SK-N-SH (cell line): Measurements from ENCODE around the gene APLP1. TPM values are rescaled to one million over a fixed set of nuclear protein-coding genes. Genes with fewer than 3 reads are reported as not detected.

Experiments
- CTCF ChIA-PET: fragments of 300-600, 350-600 bp; formaldehyde crosslinking; extraction: SDS; loops from one replicate; lab custom pipeline; 2021; lab: Yijun Ruan, JAX
- POLR2A ChIA-PET: fragments of 350-600 bp; sonication (Branson Sonifier 250); formaldehyde crosslinking; extraction: SDS; loops from one replicate; lab custom pipeline; 2020; ENCODE audit warnings: antibody characterized with exemption, inconsistent platforms; lab: Yijun Ruan, JAX
- DNase-seq: peaks from one replicate; pipeline ENCODE4 v3.0.0; 2012
- H2AFZ ChIP-seq: fragments of 200-600 bp; sonication (generic); 2 replicates; pipeline ENCODE4 v1.8.1; 2016; ENCODE audit warnings: antibody characterized with exemption, mild to moderate bottlenecking, low read depth
- H3F3A ChIP-seq: fragments of 200-600 bp; sonication (generic); replicated peaks from 2 replicates; pipeline ENCODE3; 2016; ENCODE audit warnings: antibody characterized with exemption, mild to moderate bottlenecking; ENCODE audit not compliant: insufficient read depth
- H3K27ac ChIP-seq, 2 experiments: fragments of 200-500 bp in 1 of 2; fragments of 200-600 bp in 1 of 2; sonication (Bioruptor generic) in 1 of 2; sonication (generic), shearing (Covaris generic) in 1 of 2; 2 replicates each; pipeline versions ENCODE4 v1.5.1 to v1.6.1; 2014 to 2016; ENCODE audit warnings: low read depth in 2 of 2, inconsistent platforms in 1 of 2, low read length in 1 of 2, mild to moderate bottlenecking in 1 of 2, mixed read lengths in 1 of 2
- H3K27me3 ChIP-seq: fragments of 200-600 bp; sonication (generic), shearing (Covaris generic); 2 replicates; pipeline ENCODE4 v1.6.1; 2016; ENCODE audit warnings: mixed run types; ENCODE audit not compliant: insufficient read depth
- H3K36me3 ChIP-seq, 2 experiments: fragments of 200-500 bp in 1 of 2; fragments of 200-600 bp in 1 of 2; sonication (Bioruptor generic) in 1 of 2; sonication (generic) in 1 of 2; replicated peaks in 1 of 2; 2 replicates each; pipeline versions ENCODE3 to v1.5.1; 2014 to 2016; ENCODE audit warnings: low read length in 1 of 2, mild to moderate bottlenecking in 1 of 2; ENCODE audit not compliant: insufficient read depth in 2 of 2, control insufficient read depth in 1 of 2
- H3K4me1 ChIP-seq, 2 experiments: fragments of 200-500 bp in 1 of 2; fragments of 200-600 bp in 1 of 2; sonication (Bioruptor generic) in 1 of 2; sonication (generic), shearing (Covaris generic) in 1 of 2; 2 replicates each; pipeline versions ENCODE4 v1.5.1 to v1.6.1; 2014 to 2016; ENCODE audit warnings: low read depth in 1 of 2, low read length in 1 of 2, mixed run types in 1 of 2; ENCODE audit not compliant: insufficient read depth in 2 of 2, control insufficient read depth in 1 of 2
- H3K4me2 ChIP-seq: fragments of 200-600 bp; sonication (generic), shearing (Covaris generic); 2 replicates; pipeline ENCODE4 v1.6.1; 2017; ENCODE audit warnings: mixed run types
- H3K4me3 ChIP-seq, 2 experiments: fragments of 200-500 bp in 1 of 2; fragments of 200-600 bp in 1 of 2; sonication (Bioruptor generic) in 1 of 2; sonication (generic), shearing (Covaris generic) in 1 of 2; 2 replicates each; pipeline versions ENCODE4 v1.5.1 to v1.8.1; 2014 to 2016; ENCODE audit warnings: low read depth in 2 of 2, inconsistent platforms in 1 of 2, low read length in 1 of 2, mild to moderate bottlenecking in 1 of 2, mixed read lengths in 1 of 2, moderate library complexity in 1 of 2
- H3K79me2 ChIP-seq: fragments of 200-600 bp; sonication (generic); 2 replicates; pipeline ENCODE4 v1.8.1; 2017; ENCODE audit warnings: mild to moderate bottlenecking; ENCODE audit not compliant: insufficient read depth
- H3K9ac ChIP-seq: fragments of 200-600 bp; sonication (generic); 2 replicates; pipeline ENCODE4 v1.6.1; 2017; ENCODE audit warnings: mixed run types
- H3K9me2 ChIP-seq: fragments of 200-600 bp; sonication (generic); 2 replicates; pipeline ENCODE4 v1.6.1; 2017; ENCODE audit warnings: mixed run types
- H3K9me3 ChIP-seq: fragments of 200-600 bp; sonication (generic); 2 replicates; pipeline ENCODE4 v1.6.1; 2017; ENCODE audit warnings: mixed run types, mild to moderate bottlenecking, moderate library complexity
- H4K20me1 ChIP-seq: fragments of 200-600 bp; sonication (generic); 2 replicates; pipeline ENCODE4 v1.6.1; 2017; ENCODE audit warnings: mild to moderate bottlenecking, mixed run types; ENCODE audit not compliant: insufficient read depth
- CHD2 ChIP-seq: fragments of 150-350 bp; IDR thresholded peaks from 2 replicates; pipeline ENCODE4 v1.6.1; 2018; ENCODE audit warnings: low read length; ENCODE audit not compliant: partially characterized antibody
- ELF1 ChIP-seq: IDR thresholded peaks from 2 replicates; pipeline ENCODE4 v1.4.0; 2012
- EP300 ChIP-seq, 2 experiments: IDR thresholded peaks; 2 replicates each; pipeline versions ENCODE4 v1.4.0 to v1.6.1; 2012; ENCODE audit warnings: borderline replicate concordance in 1 of 2, low read depth in 1 of 2, low read length in 1 of 2
- FOSL2 ChIP-seq: IDR thresholded peaks from 2 replicates; pipeline ENCODE4 v1.4.0; 2012; ENCODE audit warnings: low read depth, mild to moderate bottlenecking, moderate library complexity, borderline replicate concordance
- MEF2A ChIP-seq: IDR thresholded peaks from 2 replicates; pipeline ENCODE4 v1.4.0; 2012; ENCODE audit warnings: low read depth, borderline replicate concordance
- NFIC ChIP-seq: IDR thresholded peaks from 2 replicates; pipeline ENCODE4 v1.4.0; 2012; ENCODE audit warnings: borderline replicate concordance
- RCOR1 ChIP-seq: fragments of 150-350 bp; IDR thresholded peaks from 2 replicates; pipeline ENCODE4 v1.6.1; 2017; ENCODE audit warnings: antibody characterized with exemption, low read length
- RXRA ChIP-seq: IDR thresholded peaks from 2 replicates; pipeline ENCODE4 v1.4.0; 2012; ENCODE audit warnings: low read depth, mild to moderate bottlenecking, borderline replicate concordance
- SMC3 ChIP-seq: IDR thresholded peaks from 2 replicates; pipeline ENCODE4 v1.6.1; 2012; ENCODE audit warnings: low read depth, low read length, improper control_type of control experiment
- ZBTB33 ChIP-seq: IDR thresholded peaks from 2 replicates; pipeline ENCODE4 v1.4.0; 2012; ENCODE audit warnings: low read depth, borderline replicate concordance
- WGBS: methylation state at CpG from one replicate; pipeline ENCODE4 v1.1.6; 2017; ENCODE audit warnings: low lambda C conversion rate; 5-methylcytosine and 5-hydroxymethylcytosine counted together
- polyA plus RNA-seq, 3 experiments: library from polyadenylated mRNA; depleted of rRNA; stranded (reverse); fragments of >200 nt; gene quantifications; 2 replicates each; pipeline ENCODE4 v1.2.3, GENCODE V29; 2012
- TF ChIP-seq, protein P1 (sequence below): IDR thresholded peaks from 2 replicates; pipeline ENCODE4 v1.6.1; 2012; ENCODE audit warnings: mild to moderate bottlenecking, low read depth, low read length, moderate library complexity

Gene APLP1
- polyA plus RNA-seq, 1 of the 3 experiments (the other 2 are of a cell fraction) = 66.7 TPM

GRCh38 chr19:35883882-35884281 is 15.5 kb downstream of the APLP1 start (continued):
- TF ChIP-seq, protein P1, sequence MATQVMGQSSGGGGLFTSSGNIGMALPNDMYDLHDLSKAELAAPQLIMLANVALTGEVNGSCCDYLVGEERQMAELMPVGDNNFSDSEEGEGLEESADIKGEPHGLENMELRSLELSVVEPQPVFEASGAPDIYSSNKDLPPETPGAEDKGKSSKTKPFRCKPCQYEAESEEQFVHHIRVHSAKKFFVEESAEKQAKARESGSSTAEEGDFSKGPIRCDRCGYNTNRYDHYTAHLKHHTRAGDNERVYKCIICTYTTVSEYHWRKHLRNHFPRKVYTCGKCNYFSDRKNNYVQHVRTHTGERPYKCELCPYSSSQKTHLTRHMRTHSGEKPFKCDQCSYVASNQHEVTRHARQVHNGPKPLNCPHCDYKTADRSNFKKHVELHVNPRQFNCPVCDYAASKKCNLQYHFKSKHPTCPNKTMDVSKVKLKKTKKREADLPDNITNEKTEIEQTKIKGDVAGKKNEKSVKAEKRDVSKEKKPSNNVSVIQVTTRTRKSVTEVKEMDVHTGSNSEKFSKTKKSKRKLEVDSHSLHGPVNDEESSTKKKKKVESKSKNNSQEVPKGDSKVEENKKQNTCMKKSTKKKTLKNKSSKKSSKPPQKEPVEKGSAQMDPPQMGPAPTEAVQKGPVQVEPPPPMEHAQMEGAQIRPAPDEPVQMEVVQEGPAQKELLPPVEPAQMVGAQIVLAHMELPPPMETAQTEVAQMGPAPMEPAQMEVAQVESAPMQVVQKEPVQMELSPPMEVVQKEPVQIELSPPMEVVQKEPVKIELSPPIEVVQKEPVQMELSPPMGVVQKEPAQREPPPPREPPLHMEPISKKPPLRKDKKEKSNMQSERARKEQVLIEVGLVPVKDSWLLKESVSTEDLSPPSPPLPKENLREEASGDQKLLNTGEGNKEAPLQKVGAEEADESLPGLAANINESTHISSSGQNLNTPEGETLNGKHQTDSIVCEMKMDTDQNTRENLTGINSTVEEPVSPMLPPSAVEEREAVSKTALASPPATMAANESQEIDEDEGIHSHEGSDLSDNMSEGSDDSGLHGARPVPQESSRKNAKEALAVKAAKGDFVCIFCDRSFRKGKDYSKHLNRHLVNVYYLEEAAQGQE = no peak
- TF ChIP-seq NFIC = no peak

DNA sequence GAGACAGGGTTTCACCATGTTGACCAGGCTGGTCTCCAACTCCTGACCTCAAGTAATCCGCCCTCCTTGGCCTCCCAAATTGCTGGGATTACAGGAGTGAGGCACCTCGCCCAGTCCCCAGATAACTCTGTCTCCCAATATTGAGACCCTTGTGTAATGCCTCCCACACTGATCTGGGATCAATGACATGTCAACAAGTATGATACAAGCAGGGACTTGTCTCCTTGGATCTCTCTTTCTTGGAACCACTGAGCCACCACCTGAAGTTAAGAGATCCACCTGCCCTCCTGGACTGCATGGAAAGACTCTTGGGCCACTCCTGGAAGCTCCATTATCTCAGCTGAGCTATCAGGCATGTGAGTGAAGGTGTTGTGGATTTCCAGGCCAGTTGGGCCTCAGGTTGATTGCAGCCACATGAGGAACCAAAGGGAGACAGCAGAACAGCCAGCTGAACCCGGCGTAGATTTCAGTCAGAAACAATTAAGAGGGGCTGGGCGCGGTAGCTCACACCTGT is 16.9 kb downstream of the APLP1 start:
- no peak for DNase-seq
- H3K9ac ChIP-seq = no peak overlapping the region
- H3K4me2 ChIP-seq = no peak overlapping the region
- H3F3A ChIP-seq = no peaks in the 10 kb centered on the region
- no peaks in the 10 kb centered on the region for H3K27me3 ChIP-seq
- no peak overlapping the region for H2AFZ ChIP-seq
- no peak overlapping the region for H3K27ac ChIP-seq
- no peaks in the 10 kb centered on the region for H3K4me1 ChIP-seq
- ChIA-PET POLR2A (interaction anchor here (1.5 kb wide), 1 partner anchor 15 kb away, joined by 5 read pairs; no protein-coding TSS in a partner anchor), CTCF (interaction anchor here (0.7 to 6.3 kb wide), 2 partner anchors 12 to 47 kb away, joined by 3 to 57 read pairs; no protein-coding TSS in a partner anchor)
- H3K9me3 ChIP-seq = no peaks in the 10 kb centered on the region
- TF ChIP-seq ELF1 (no peak), RCOR1 (no peak), FOSL2 (no peak), RXRA (no peak), CHD2 (no peak), MEF2A (no peak), SMC3 (no peak), EP300 (IDR thresholded peaks at IDR 0.05; ENCODE audit: borderline replicate concordance in 1 of 2, low read depth in 1 of 2, low read length in 1 of 2) (no peak), ZBTB33 (no peak), NFIC (no peak)
- H3K9me2 ChIP-seq = no peaks in the 10 kb centered on the region
- peaks cover 5 to 8% of the 10 kb centered on the region in 2 experiments for H3K36me3 ChIP-seq
- H4K20me1 ChIP-seq = 0 out of 2 replicates have a peak, but pooled peaks cover 5% of the 10 kb centered on the region
- H3K79me2 ChIP-seq = no peaks in the 10 kb centered on the region
- 95% methylated on average over 6 of the region's 6 CpGs for WGBS
- no peak overlapping the region for H3K4me3 ChIP-seq
